GM08714 (cell line): ENCODE data around the gene OR2V1.

Experiments used
- H3K4me3 ChIP-seq: fragments of 200-500 bp; sonication (Bioruptor generic); 2 replicates; pipeline ENCODE4 v1.5.1; 2014; ENCODE audit warnings: mild to moderate bottlenecking, low read length, inconsistent platforms
- ZNF274 ChIP-seq: IDR thresholded peaks from 2 replicates; pipeline ENCODE4 v1.6.1; 2012; ENCODE audit warnings: mild to moderate bottlenecking, low read depth, low read length

OR2V1 gene

GRCh38 chr5:181084621-181085195, 46.3 kb downstream of the OR2V1 start:
- no peak overlapping the region for H3K4me3 ChIP-seq
- no peak for TF ChIP-seq ZNF274

GRCh38 chr5:181081989-181082388, 49.0 kb downstream of the OR2V1 start:
- TF ChIP-seq ZNF274 = no peak
- H3K4me3 ChIP-seq = no peak overlapping the region

GRCh38 chr5:181076920-181077319, 54.0 kb downstream of the OR2V1 start:
- H3K4me3 ChIP-seq = no peak overlapping the region
- TF ChIP-seq ZNF274 = no peak
